DOHH2 (cell line): ENCODE results near the gene ANKRD33B.

ENCODE experiments used
- H3F3A ChIP-seq: fragments of 200-600 bp; sonication (generic), shearing (Covaris generic); 2 replicates; pipeline ENCODE4 v1.6.0; 2016; ENCODE audit warnings: antibody characterized with exemption, mild to moderate bottlenecking; ENCODE audit not compliant: control insufficient read depth, insufficient read depth
- H3K27ac ChIP-seq: fragments of 200-600 bp; sonication (generic); 2 replicates; pipeline ENCODE4 v1.5.1; 2014; ENCODE audit warnings: low read depth, mild to moderate bottlenecking, low read length, moderate library complexity
- H3K27me3 ChIP-seq: fragments of 200-600 bp; sonication (generic); 2 replicates; pipeline ENCODE4 v1.6.1; 2014; ENCODE audit warnings: mild to moderate bottlenecking, low read length, mixed read lengths; ENCODE audit not compliant: control insufficient read depth
- H3K36me3 ChIP-seq: fragments of 200-600 bp; sonication (generic); 2 replicates; pipeline ENCODE4 v1.6.1; 2014; ENCODE audit warnings: mild to moderate bottlenecking, low read length, moderate library complexity, mixed read lengths; ENCODE audit not compliant: control insufficient read depth
- H3K4me1 ChIP-seq: fragments of 200-600 bp; sonication (generic); 2 replicates; pipeline ENCODE4 v1.6.1; 2014; ENCODE audit warnings: mild to moderate bottlenecking, low read length, mixed read lengths; ENCODE audit not compliant: control insufficient read depth
- H3K4me2 ChIP-seq: fragments of 200-600 bp; sonication (generic); 2 replicates; pipeline ENCODE4 v1.6.0; 2014; ENCODE audit warnings: mild to moderate bottlenecking, low read length, moderate library complexity
- H3K4me3 ChIP-seq: fragments of 200-600 bp; sonication (generic); 2 replicates; pipeline ENCODE4 v1.5.1; 2014; ENCODE audit warnings: mild to moderate bottlenecking, low read length, mixed read lengths
- H3K79me2 ChIP-seq: fragments of 200-600 bp; sonication (generic); 2 replicates; pipeline ENCODE4 v1.6.1; 2014; ENCODE audit warnings: mild to moderate bottlenecking, low read length, mixed read lengths; ENCODE audit not compliant: control insufficient read depth
- H3K9me2 ChIP-seq: fragments of 200-600 bp; sonication (generic); replicated peaks from 2 replicates; pipeline ENCODE4 v1.6.1; 2014; ENCODE audit warnings: mild to moderate bottlenecking, low read length, mixed read lengths; ENCODE audit not compliant: control insufficient read depth
- H3K9me3 ChIP-seq: fragments of 200-600 bp; sonication (generic); 2 replicates; pipeline ENCODE4 v1.6.1; 2014; ENCODE audit warnings: antibody characterized with exemption, low read length, mixed read lengths; ENCODE audit not compliant: control insufficient read depth, insufficient read depth
- H4K20me1 ChIP-seq: fragments of 200-600 bp; sonication (generic); 2 replicates; pipeline ENCODE4 v1.6.0; 2014; ENCODE audit warnings: low read depth, mild to moderate bottlenecking, antibody characterized with exemption, low read length, moderate library complexity; ENCODE audit not compliant: control insufficient read depth, insufficient read depth
- CTCF ChIP-seq: fragments of 200-600 bp; sonication (generic); IDR thresholded peaks from one replicate; pipeline ENCODE4 v1.5.1; 2014; ENCODE audit warnings: antibody characterized with exemption, mild to moderate bottlenecking, low read depth, low read length; ENCODE audit not compliant: poor library complexity, severe bottlenecking
- EZH2phosphoT487 ChIP-seq: fragments of 200-600 bp; sonication (generic); IDR thresholded peaks from 2 replicates; pipeline ENCODE4 v1.6.1; 2017; ENCODE audit warnings: borderline replicate concordance, mild to moderate bottlenecking, antibody characterized with exemption, low read length, moderate library complexity, mixed read lengths

The ANKRD33B gene

DNA sequence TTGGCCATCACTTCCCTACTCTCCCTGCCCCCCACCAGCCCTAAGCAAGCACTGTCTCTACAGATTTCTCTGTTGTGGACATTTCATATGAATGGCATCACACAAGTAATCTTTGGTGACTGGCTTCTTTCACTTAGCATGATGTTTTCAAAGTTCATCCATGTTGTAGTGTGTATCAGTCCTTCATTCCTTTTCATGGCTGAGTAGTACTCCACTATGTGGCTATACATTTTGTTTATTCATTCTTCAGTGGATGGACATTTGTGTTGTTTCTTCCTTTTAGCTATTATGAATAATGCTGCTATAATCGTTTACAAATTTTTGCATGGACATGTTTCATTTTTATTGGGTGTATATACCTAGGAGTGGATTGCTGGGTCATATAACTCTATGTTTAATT lies 113.1 kb downstream of the ANKRD33B start:
- TF ChIP-seq EZH2phosphoT487 (no peak), CTCF (no peak)
- Histone ChIP-seq H4K20me1 (no peaks in the 10 kb centered on the region), H3K4me1 (no peaks in the 10 kb centered on the region), H3F3A (no peaks in the 10 kb centered on the region), H3K27me3 (no peaks in the 10 kb centered on the region), H3K27ac (no peak overlapping the region), H3K9me3 (no peaks in the 10 kb centered on the region), H3K4me2 (no peak overlapping the region), H3K36me3 (peaks cover 25% of the 10 kb centered on the region), H3K4me3 (no peak overlapping the region), H3K79me2 (no peaks in the 10 kb centered on the region), H3K9me2 (no peaks in the 10 kb centered on the region)

- Histone ChIP-seq H3K9me2 (no peaks in the 10 kb centered on the region), H3K27me3 (no peaks in the 10 kb centered on the region), H3K27ac (no peak overlapping the region)
These were observed 113.7 kb downstream of the ANKRD33B start for GRCh38 chr5:10677533-10677932.

GRCh38 chr5:10678244-10678643 lies 114.4 kb downstream of the ANKRD33B start:
- H3K4me2 ChIP-seq: no peak overlapping the region
- H3K9me2 ChIP-seq: no peaks in the 10 kb centered on the region
- H3K27ac ChIP-seq: no peak overlapping the region
- peaks cover 32% of the 10 kb centered on the region for H3K36me3 ChIP-seq
- H3F3A ChIP-seq: no peaks in the 10 kb centered on the region
- H3K4me1 ChIP-seq: no peaks in the 10 kb centered on the region
- H3K4me3 ChIP-seq: no peak overlapping the region
- H3K9me3 ChIP-seq: no peaks in the 10 kb centered on the region
- no peaks in the 10 kb centered on the region for H4K20me1 ChIP-seq
- no peaks in the 10 kb centered on the region for H3K27me3 ChIP-seq
- TF ChIP-seq EZH2phosphoT487 (no peak), CTCF (no peak)
- H3K79me2 ChIP-seq: no peaks in the 10 kb centered on the region

More at GRCh38 chr5:10677533-10677932, 113.7 kb downstream of the ANKRD33B start:
- Histone ChIP-seq H3F3A (no peaks in the 10 kb centered on the region), H3K36me3 (peaks cover 25% of the 10 kb centered on the region), H3K79me2 (no peaks in the 10 kb centered on the region), H3K4me1 (no peaks in the 10 kb centered on the region), H3K9me3 (no peaks in the 10 kb centered on the region), H3K4me3 (no peak overlapping the region), H3K4me2 (no peak overlapping the region), H4K20me1 (no peaks in the 10 kb centered on the region)
- no peak for TF ChIP-seq EZH2phosphoT487
- TF ChIP-seq CTCF: no peak
